GM13976 (cell line): Measurements from ENCODE around the gene TMEM108.

Source experiments
- DNase-seq: peaks from one replicate; pipeline ENCODE4 v3.0.0; 2012; ENCODE audit warnings: low spot score
- CTCF ChIP-seq: IDR thresholded peaks from 2 replicates; pipeline ENCODE4 v1.5.1; 2012; ENCODE audit warnings: borderline replicate concordance, mild to moderate bottlenecking; ENCODE audit not compliant: insufficient read depth; ENCODE audit errors: extremely low read depth, missing control alignments, control extremely low read depth
- in situ Hi-C: fragments of 300-500 bp; cut with MboI; formaldehyde crosslinking; loops from one replicate; pipeline ENCODE4 v1.12.0; 2022; ENCODE audit warnings: low sequenced_read_pairs, mixed read lengths, inconsistent platforms; ENCODE audit not compliant: unreplicated experiment

TMEM108 gene

GRCh38 chr3:133211449-133211848 lies 173.3 kb downstream of the TMEM108 start:
- TF ChIP-seq CTCF = no peak
- DNase-seq = peak; percentile 36
- in situ Hi-C loops = no loop called here

GRCh38 chr3:133211856-133212255 lies 173.7 kb downstream of the TMEM108 start:
- no peak for TF ChIP-seq CTCF
- in situ Hi-C loops = no loop called here
- no peak for DNase-seq

GRCh38 chr3:133213937-133214336 lies 175.7 kb downstream of the TMEM108 start:
- DNase-seq = no peak
- TF ChIP-seq CTCF = no peak

GRCh38 chr3:133227813-133228212 lies 189.6 kb downstream of the TMEM108 start:
- TF ChIP-seq CTCF = no peak
- in situ Hi-C loops = no loop called here
- DNase-seq = no peak

More at GRCh38 chr3:133213937-133214336, 175.7 kb downstream of the TMEM108 start:
- in situ Hi-C loops = no loop called here

GRCh38 chr3:133230195-133230594 lies 192.0 kb downstream of the TMEM108 start:
- in situ Hi-C loops = no loop called here
- DNase-seq = no peak
- TF ChIP-seq CTCF = no peak

- no peak for TF ChIP-seq CTCF
- in situ Hi-C loops = no loop called here
- DNase-seq = no peak
Measured at GRCh38 chr3:133236901-133237300, 198.7 kb downstream of the TMEM108 start.

GRCh38 chr3:133237380-133237779 lies 199.2 kb downstream of the TMEM108 start:
- in situ Hi-C loops = no loop called here
- DNase-seq = no peak
- no peak for TF ChIP-seq CTCF
